A549 (cell line): ENCODE measurements around the gene CTAG2. TPM values are rescaled to one million over a fixed set of nuclear protein-coding genes. Genes with fewer than 3 reads are reported as not detected.

Source experiments
- ATAC-seq, 2 experiments: fragments of 200-7000 bp in 1 of 2; fragments of >200 bp in 1 of 2; cut with Nextera tagmentation in 1 of 2; cut with Tn5 transposase in 1 of 2; 3 replicates each; pipeline versions ENCODE4 v1.8.0 to v1.9.1; 2018 to 2020; ENCODE audit warnings: mild to moderate bottlenecking in 1 of 2, moderate library complexity in 1 of 2
- CTCF ChIA-PET: fragments of 300-600 bp; sonication (Branson Sonifier 250); formaldehyde crosslinking; extraction: SDS; loops from one replicate; lab custom pipeline; 2021; ENCODE audit warnings: antibody characterized with exemption, inconsistent platforms; lab: Yijun Ruan, JAX
- POLR2A ChIA-PET: fragments of 350-600 bp; formaldehyde crosslinking; extraction: SDS; loops from one replicate; lab custom pipeline; 2021; ENCODE audit warnings: antibody characterized with exemption, inconsistent platforms; lab: Yijun Ruan, JAX
- DNase-seq, 2 experiments: peaks; one replicate each; pipeline versions ENCODE4 v3.0.0 to v3.0.0-alpha.2; 2011 to 2016; ENCODE audit warnings: low read depth in 1 of 2, low spot score in 1 of 2
- FAIRE-seq: peaks from 2 replicates; lab custom pipeline; 2011; peaks lifted over from hg19 to GRCh38; lab: Jason Lieb, UNC
- H3K27ac ChIP-seq, 2 experiments: fragments of >200 bp; sonication (Bioruptor Twin); formaldehyde crosslinking; 3 replicates each; pipeline ENCODE4 v1.5.1; 2016 to 2017
- H3K4me1 ChIP-seq: fragments of >200 bp; sonication (Bioruptor Twin); formaldehyde crosslinking; 3 replicates; pipeline ENCODE4 v1.6.1; 2016
- H3K4me2 ChIP-seq: fragments of >200 bp; sonication (Bioruptor Twin); formaldehyde crosslinking; 3 replicates; pipeline ENCODE4 v1.6.1; 2016
- H3K4me3 ChIP-seq: fragments of >200 bp; sonication (Bioruptor Twin); formaldehyde crosslinking; 3 replicates; pipeline ENCODE4 v1.5.1; 2016
- H3K9me3 ChIP-seq: fragments of >200 bp; sonication (Bioruptor Twin); formaldehyde crosslinking; 3 replicates; pipeline ENCODE4 v1.6.1; 2016
- CEBPB ChIP-seq, 2 experiments: fragments of >200 bp in 1 of 2; sonication (Bioruptor Twin) in 1 of 2; formaldehyde crosslinking in 1 of 2; IDR thresholded peaks; 2 replicates each; pipeline ENCODE4 v1.6.1; 2012 to 2016
- EHF ChIP-seq: fragments of 250-450 bp; sonication (Bioruptor Pico); IDR thresholded peaks from 2 replicates; pipeline ENCODE4 v1.5.0; 2020; ENCODE audit warnings: mild to moderate bottlenecking
- FOSB ChIP-seq: fragments of 250-450 bp; sonication (Bioruptor Pico); IDR thresholded peaks from 2 replicates; pipeline ENCODE4 v1.5.0; 2020; ENCODE audit warnings: mild to moderate bottlenecking, moderate library complexity
- FOSL2 ChIP-seq, 2 experiments: fragments of 450-650 bp in 1 of 2; fragments of >200 bp in 1 of 2; sonication (Bioruptor Twin) in 1 of 2; formaldehyde crosslinking; IDR thresholded peaks; 2 replicates each; pipeline versions ENCODE4 v1.5.0 to v1.6.1; 2016 to 2020; ENCODE audit warnings: mild to moderate bottlenecking in 1 of 2, moderate library complexity in 1 of 2
- FOXS1 ChIP-seq: fragments of 250-450 bp; sonication (Bioruptor Pico); IDR thresholded peaks from 2 replicates; pipeline ENCODE4 v1.5.0; 2020; ENCODE audit warnings: mild to moderate bottlenecking, moderate library complexity
- HDAC2 ChIP-seq: fragments of 200-600 bp; sonication (generic); IDR thresholded peaks from 2 replicates; pipeline ENCODE4 v1.6.1; 2016
- HOXA7 ChIP-seq: fragments of 250-450 bp; sonication (Bioruptor Pico); IDR thresholded peaks from 2 replicates; pipeline ENCODE4 v1.5.0; 2020; ENCODE audit warnings: mild to moderate bottlenecking, moderate library complexity
- HOXB13 ChIP-seq: fragments of 250-450 bp; sonication (Bioruptor Pico); IDR thresholded peaks from 2 replicates; pipeline ENCODE4 v1.5.0; 2020; ENCODE audit warnings: low read depth, mild to moderate bottlenecking, moderate library complexity
- HOXB5 ChIP-seq: fragments of 250-450 bp; sonication (Bioruptor Pico); IDR thresholded peaks from 2 replicates; pipeline ENCODE4 v1.5.0; 2020; ENCODE audit warnings: mild to moderate bottlenecking, moderate library complexity
- JUN ChIP-seq, 2 experiments: fragments of >200 bp; sonication (Bioruptor Twin); formaldehyde crosslinking; IDR thresholded peaks; 2 replicates in 1 of 2; 3 replicates in 1 of 2; pipeline ENCODE4 v1.6.1; 2016 to 2017
- JUNB ChIP-seq: fragments of >200 bp; sonication (Bioruptor Twin); formaldehyde crosslinking; IDR thresholded peaks from 2 replicates; pipeline ENCODE4 v1.6.1; 2016
- KDM1A ChIP-seq: fragments of 200-600 bp; sonication (generic); IDR thresholded peaks from 2 replicates; pipeline ENCODE4 v1.6.1; 2016; ENCODE audit warnings: low read depth, mild to moderate bottlenecking
- KDM5A ChIP-seq: fragments of 200-600 bp; sonication (generic); IDR thresholded peaks from 2 replicates; pipeline ENCODE4 v1.6.1; 2016; ENCODE audit warnings: antibody characterized with exemption, mild to moderate bottlenecking
- MYC ChIP-seq: IDR thresholded peaks from 2 replicates; pipeline ENCODE4 v1.6.1; 2012; ENCODE audit warnings: mild to moderate bottlenecking, inconsistent platforms, low read length, improper control_type of control experiment, borderline replicate concordance
- NPAS2 ChIP-seq: fragments of 250-450 bp; sonication (Bioruptor Pico); IDR thresholded peaks from 2 replicates; pipeline ENCODE4 v1.8.0; 2022; ENCODE audit warnings: mild to moderate bottlenecking, moderate library complexity, borderline replicate concordance
- NR3C1 ChIP-seq: fragments of >200 bp; sonication (Bioruptor Twin); formaldehyde crosslinking; IDR thresholded peaks from 3 replicates; pipeline ENCODE4 v1.6.1; 2017
- POLR2A ChIP-seq: IDR thresholded peaks from 2 replicates; pipeline ENCODE4 v1.6.1; 2012; ENCODE audit warnings: mild to moderate bottlenecking, low read length
- RARB ChIP-seq: fragments of 250-450 bp; sonication (Bioruptor Pico); IDR thresholded peaks from 2 replicates; pipeline ENCODE4 v1.8.0; 2021; ENCODE audit warnings: mild to moderate bottlenecking, moderate library complexity
- RNF2 ChIP-seq: fragments of 200-600 bp; sonication (generic); IDR thresholded peaks from 2 replicates; pipeline ENCODE4 v1.6.1; 2016; ENCODE audit warnings: low read depth, mild to moderate bottlenecking, antibody characterized with exemption, moderate library complexity, borderline replicate concordance
- SMC3 ChIP-seq: fragments of >200 bp; sonication (Bioruptor Twin); formaldehyde crosslinking; IDR thresholded peaks from 3 replicates; pipeline ENCODE4 v1.6.1; 2018; ENCODE audit warnings: inconsistent platforms
- ZNF302 ChIP-seq: fragments of 250-450 bp; sonication (Bioruptor Pico); IDR thresholded peaks from 2 replicates; pipeline ENCODE4 v1.9.0; 2021; ENCODE audit warnings: inconsistent platforms, mild to moderate bottlenecking, moderate library complexity
- WGBS: methylation state at CpG from one replicate; pipeline ENCODE4 v1.1.6; 2017; ENCODE audit errors: missing lambda C conversion rate; 5-methylcytosine and 5-hydroxymethylcytosine counted together
- polyA plus RNA-seq, 4 experiments: library from polyadenylated mRNA; depleted of rRNA in 3 of 4; stranded (reverse); fragments of >200 nt; fragmentation: RNase III in 1 of 4; extraction: RNeasy Plus Mini Kit Qiagen cat#74134 plus additional on column Dnase treatment in 1 of 4; gene quantifications; 2 replicates in 3 of 4; 3 replicates in 1 of 4; pipeline ENCODE4 v1.2.3, GENCODE V29; 2011 to 2017
- TF ChIP-seq, protein P1 (sequence below): fragments of 200-600 bp; sonication (generic); IDR thresholded peaks from 2 replicates; pipeline ENCODE4 v1.6.1; 2016; ENCODE audit warnings: antibody characterized with exemption, mild to moderate bottlenecking, moderate library complexity

The CTAG2 gene
- polyA plus RNA-seq, 2 of the 4 experiments (the other 2 are of a cell fraction): not detected

- no peak for TF ChIP-seq HOXA7 (CRISPR knock-in tag)
- no peak for TF ChIP-seq JUN (IDR thresholded peaks at IDR 0.05)
- no peak for TF ChIP-seq KDM1A
- no peak for TF ChIP-seq JUNB
- TF ChIP-seq FOSL2 (IDR thresholded peaks at IDR 0.05): no peak
- TF ChIP-seq FOSL2 (CRISPR knock-in tag; IDR thresholded peaks at IDR 0.05): no peak
- TF ChIP-seq, protein P1, sequence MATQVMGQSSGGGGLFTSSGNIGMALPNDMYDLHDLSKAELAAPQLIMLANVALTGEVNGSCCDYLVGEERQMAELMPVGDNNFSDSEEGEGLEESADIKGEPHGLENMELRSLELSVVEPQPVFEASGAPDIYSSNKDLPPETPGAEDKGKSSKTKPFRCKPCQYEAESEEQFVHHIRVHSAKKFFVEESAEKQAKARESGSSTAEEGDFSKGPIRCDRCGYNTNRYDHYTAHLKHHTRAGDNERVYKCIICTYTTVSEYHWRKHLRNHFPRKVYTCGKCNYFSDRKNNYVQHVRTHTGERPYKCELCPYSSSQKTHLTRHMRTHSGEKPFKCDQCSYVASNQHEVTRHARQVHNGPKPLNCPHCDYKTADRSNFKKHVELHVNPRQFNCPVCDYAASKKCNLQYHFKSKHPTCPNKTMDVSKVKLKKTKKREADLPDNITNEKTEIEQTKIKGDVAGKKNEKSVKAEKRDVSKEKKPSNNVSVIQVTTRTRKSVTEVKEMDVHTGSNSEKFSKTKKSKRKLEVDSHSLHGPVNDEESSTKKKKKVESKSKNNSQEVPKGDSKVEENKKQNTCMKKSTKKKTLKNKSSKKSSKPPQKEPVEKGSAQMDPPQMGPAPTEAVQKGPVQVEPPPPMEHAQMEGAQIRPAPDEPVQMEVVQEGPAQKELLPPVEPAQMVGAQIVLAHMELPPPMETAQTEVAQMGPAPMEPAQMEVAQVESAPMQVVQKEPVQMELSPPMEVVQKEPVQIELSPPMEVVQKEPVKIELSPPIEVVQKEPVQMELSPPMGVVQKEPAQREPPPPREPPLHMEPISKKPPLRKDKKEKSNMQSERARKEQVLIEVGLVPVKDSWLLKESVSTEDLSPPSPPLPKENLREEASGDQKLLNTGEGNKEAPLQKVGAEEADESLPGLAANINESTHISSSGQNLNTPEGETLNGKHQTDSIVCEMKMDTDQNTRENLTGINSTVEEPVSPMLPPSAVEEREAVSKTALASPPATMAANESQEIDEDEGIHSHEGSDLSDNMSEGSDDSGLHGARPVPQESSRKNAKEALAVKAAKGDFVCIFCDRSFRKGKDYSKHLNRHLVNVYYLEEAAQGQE: no peak
- TF ChIP-seq EHF (CRISPR knock-in tag): no peak
- no peak for TF ChIP-seq FOSB (CRISPR knock-in tag)
- no peak for TF ChIP-seq HDAC2
- TF ChIP-seq NPAS2: no peak
- Histone ChIP-seq H3K27ac (no peak overlapping the region), H3K4me2 (no peak overlapping the region), H3K4me3 (no peak overlapping the region), H3K4me1 (peaks cover 17% of the 10 kb centered on the region), H3K9me3 (no peaks in the 10 kb centered on the region)
- ChIA-PET CTCF (interaction anchor here (0.7 kb wide), 1 partner anchor 144 kb away, joined by 3 read pairs; no protein-coding TSS in a partner anchor), POLR2A (no interaction called here)
- 66% methylated on average over 6 of the region's 6 CpGs for WGBS
- no peak for FAIRE-seq
- no peak for DNase-seq
- ATAC-seq: no peak
These were observed 47.8 kb downstream of the CTAG2 start for GRCh38 chrX:154605566-154605965.

- CTCF ChIA-PET: interaction anchor here (1.9 kb wide), 1 partner anchor 145 kb away, joined by 4 read pairs; no protein-coding TSS in a partner anchor
- FAIRE-seq (peak; percentile 59), DNase-seq (peak; percentile 36 to 48), ATAC-seq (peak; percentile 80 to 85)
- peaks cover 17% of the 10 kb centered on the region for H3K4me1 ChIP-seq
- WGBS: 73% methylated on average over 10 of the region's 13 CpGs
- POLR2A ChIA-PET: no interaction called here
- H3K4me3 ChIP-seq: no peak overlapping the region
- TF ChIP-seq JUNB (no peak), FOSL2 (IDR thresholded peaks at IDR 0.05) (peak; percentile 46; the same call in 1 of the 2 replicates), FOSL2 (CRISPR knock-in tag; IDR thresholded peaks at IDR 0.05) (peak; percentile 49)
- peak overlapping the region; percentile 49 for H3K4me2 ChIP-seq
- peak overlapping the region in 1 of 2 experiments; percentile 70; a peak in 3 of 6 replicates for H3K27ac ChIP-seq
- no peaks in the 10 kb centered on the region for H3K9me3 ChIP-seq
These were observed 49.6 kb downstream of the CTAG2 start for GRCh38 chrX:154603438-154604430.

GRCh38 chrX:154602766-154603437 is 50.5 kb downstream of the CTAG2 start:
- 86% methylated on average over 18 of the region's 18 CpGs for WGBS
- H3K4me3 ChIP-seq: no peak overlapping the region
- DNase-seq: no peak
- H3K27ac ChIP-seq: peak overlapping the region in 1 of 2 experiments; percentile 70; a peak in 3 of 6 replicates
- CTCF ChIA-PET: interaction anchor here (1.9 kb wide), 1 partner anchor 146 kb away, joined by 4 read pairs; no protein-coding TSS in a partner anchor
- POLR2A ChIA-PET: no interaction called here
- no peak for FAIRE-seq
- TF ChIP-seq POLR2A: no peak
- no peak for TF ChIP-seq ZNF302 (CRISPR knock-in tag)
- no peak for TF ChIP-seq HOXB13 (CRISPR knock-in tag)
- no peak for TF ChIP-seq HDAC2
- TF ChIP-seq HOXA7 (CRISPR knock-in tag): no peak
- TF ChIP-seq FOXS1: no peak
- no peak for TF ChIP-seq RNF2
- no peak for TF ChIP-seq KDM5A
- TF ChIP-seq SMC3: no peak
- TF ChIP-seq RARB (CRISPR knock-in tag): no peak
- no peak for TF ChIP-seq EHF (CRISPR knock-in tag)
- TF ChIP-seq CEBPB (IDR thresholded peaks at IDR 0.05): no peak
- TF ChIP-seq MYC: no peak
- TF ChIP-seq HOXB5 (CRISPR knock-in tag): no peak
- no peak for TF ChIP-seq KDM1A
- no peak for TF ChIP-seq NR3C1
- H3K4me2 ChIP-seq: no peak overlapping the region
- ATAC-seq: no peak
- no peaks in the 10 kb centered on the region for H3K9me3 ChIP-seq
- H3K4me1 ChIP-seq: peaks cover 17% of the 10 kb centered on the region
